Neutrophil (primary cell): ENCODE data around the gene CDKL5.

ENCODE experiments used
- H3K27ac ChIP-seq: fragments of 200-600 bp; sonication (generic); 2 replicates; pipeline ENCODE4 v1.5.1; 2016; ENCODE audit warnings: mild to moderate bottlenecking, moderate library complexity
- H3K27me3 ChIP-seq: fragments of 200-600 bp; sonication (generic); 2 replicates; pipeline ENCODE4 v1.6.0; 2016; ENCODE audit warnings: mild to moderate bottlenecking
- H3K36me3 ChIP-seq: fragments of 200-600 bp; sonication (generic); 2 replicates; pipeline ENCODE4 v1.5.1; 2017
- H3K4me1 ChIP-seq, 2 experiments: fragments of 200-600 bp in 1 of 2; sonication (generic) in 1 of 2; 1 replicate in 1 of 2; 2 replicates in 1 of 2; pipeline versions ENCODE4 v1.5.1 to v1.6.1; 2013 to 2016; ENCODE audit warnings: low read depth in 1 of 2, low read length in 1 of 2, mild to moderate bottlenecking in 1 of 2, moderate library complexity in 1 of 2; ENCODE audit not compliant: control insufficient read depth in 1 of 2, insufficient read depth in 1 of 2
- H3K4me3 ChIP-seq, 2 experiments: fragments of 200-600 bp in 1 of 2; sonication (generic) in 1 of 2; 1 replicate in 1 of 2; 2 replicates in 1 of 2; pipeline ENCODE4 v1.5.1; 2013 to 2016; ENCODE audit warnings: low read depth in 1 of 2, low read length in 1 of 2, mild to moderate bottlenecking in 1 of 2, moderate library complexity in 1 of 2
- H3K9me3 ChIP-seq: fragments of 200-600 bp; sonication (generic); 2 replicates; pipeline ENCODE4 v1.5.1; 2016
- CTCF ChIP-seq: fragments of 200-600 bp; sonication (generic); IDR thresholded peaks from 2 replicates; pipeline ENCODE4 v1.5.1; 2016; ENCODE audit warnings: antibody characterized with exemption

CDKL5 gene

DNA sequence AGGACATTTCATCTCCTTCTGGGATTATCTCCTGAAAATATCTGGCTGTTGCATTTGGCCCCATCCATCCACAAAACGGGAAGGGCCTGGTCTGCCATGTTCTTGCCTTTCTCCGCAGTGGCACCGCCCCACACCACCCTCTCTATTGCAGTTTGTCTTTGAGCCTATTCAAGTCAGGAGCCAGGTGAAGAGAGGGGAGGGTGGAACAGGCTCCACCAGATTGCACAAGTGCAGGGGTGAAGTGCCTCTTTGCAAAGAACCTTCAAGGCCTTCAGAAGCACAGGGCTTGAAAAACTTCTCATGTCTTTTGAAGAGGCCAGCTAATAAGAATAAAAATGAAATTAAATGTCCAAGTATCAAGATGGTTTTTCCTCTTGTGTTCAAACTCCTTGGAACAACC, 217.8 kb downstream of the CDKL5 start:
- no peak for TF ChIP-seq CTCF
- Histone ChIP-seq H3K4me1 (peaks cover 5 to 6% of the 10 kb centered on the region in 2 experiments), H3K4me3 (no peak overlapping the region)

GRCh38 chrX:18643853-18644252, 218.4 kb downstream of the CDKL5 start:
- H3K36me3 ChIP-seq: no peaks in the 10 kb centered on the region
- H3K4me1 ChIP-seq: peaks cover 5 to 6% of the 10 kb centered on the region in 2 experiments
- no peak overlapping the region for H3K4me3 ChIP-seq
- no peak overlapping the region for H3K27ac ChIP-seq
- TF ChIP-seq CTCF: no peak
- no peaks in the 10 kb centered on the region for H3K9me3 ChIP-seq
- H3K27me3 ChIP-seq: no peaks in the 10 kb centered on the region

More for the DNA sequence above, 217.8 kb downstream of the CDKL5 start:
- H3K27me3 ChIP-seq: no peaks in the 10 kb centered on the region
- no peaks in the 10 kb centered on the region for H3K9me3 ChIP-seq
- H3K27ac ChIP-seq: no peak overlapping the region
- no peaks in the 10 kb centered on the region for H3K36me3 ChIP-seq

DNA sequence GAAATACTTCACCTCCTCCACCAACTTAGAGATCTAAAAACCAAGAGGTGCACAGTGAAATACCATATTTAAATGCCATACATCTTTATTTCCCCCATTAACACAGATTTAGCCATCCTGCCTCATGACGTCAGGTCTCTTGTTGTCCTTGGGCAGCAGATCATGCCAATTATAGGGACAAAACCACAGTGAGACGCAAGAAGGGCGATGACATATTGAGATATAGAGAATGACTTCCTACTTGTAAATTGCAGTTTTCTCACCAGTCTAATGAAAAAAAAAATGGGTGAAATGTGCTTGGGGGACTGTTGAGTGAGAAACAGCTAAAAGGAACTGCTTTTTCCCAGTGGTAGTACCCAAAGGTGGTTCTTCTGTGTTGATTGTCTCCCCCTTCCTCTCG, 222.2 kb downstream of the CDKL5 start:
- H3K27ac ChIP-seq: no peak overlapping the region
- peaks cover 14 to 17% of the 10 kb centered on the region in 2 experiments for H3K4me1 ChIP-seq
- no peak for TF ChIP-seq CTCF
- no peaks in the 10 kb centered on the region for H3K36me3 ChIP-seq
- H3K27me3 ChIP-seq: no peaks in the 10 kb centered on the region
- no peaks in the 10 kb centered on the region for H3K9me3 ChIP-seq
- H3K4me3 ChIP-seq: no peak overlapping the region

DNA sequence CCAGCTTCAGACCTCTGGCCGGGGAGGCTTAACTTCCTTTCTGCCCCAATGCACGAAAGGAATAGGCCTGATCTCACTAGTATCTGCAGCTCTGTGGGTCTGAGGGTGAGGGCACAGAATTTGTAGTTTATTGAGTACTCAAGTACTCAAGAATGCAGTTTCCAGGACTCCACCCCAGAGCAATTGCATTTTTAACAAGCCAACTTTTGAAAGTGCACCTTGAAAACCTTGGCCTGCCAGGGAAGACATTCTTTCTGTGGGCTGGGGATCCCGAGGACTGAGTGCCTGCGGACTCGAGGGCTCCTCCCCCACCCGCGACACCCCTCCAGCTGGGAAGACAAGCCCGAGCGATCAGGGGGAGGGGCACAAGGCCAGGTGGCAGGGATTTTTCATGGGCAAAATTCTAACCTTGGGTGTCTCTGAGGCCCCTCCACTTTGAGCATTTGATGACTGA, 224.1 kb downstream of the CDKL5 start:
- no peak overlapping the region for H3K27ac ChIP-seq

GRCh38 chrX:18650662-18651061, 225.3 kb downstream of the CDKL5 start:
- Histone ChIP-seq H3K36me3 (no peaks in the 10 kb centered on the region), H3K27me3 (no peaks in the 10 kb centered on the region), H3K27ac (no peak overlapping the region), H3K4me3 (no peak overlapping the region), H3K9me3 (no peaks in the 10 kb centered on the region), H3K4me1 (peaks cover 14 to 17% of the 10 kb centered on the region in 2 experiments)
- no peak for TF ChIP-seq CTCF

More for the DNA sequence above, 224.1 kb downstream of the CDKL5 start:
- TF ChIP-seq CTCF: no peak
- H3K9me3 ChIP-seq: no peaks in the 10 kb centered on the region
- no peak overlapping the region for H3K4me3 ChIP-seq
- no peaks in the 10 kb centered on the region for H3K27me3 ChIP-seq
- H3K36me3 ChIP-seq: no peaks in the 10 kb centered on the region
- H3K4me1 ChIP-seq: peaks cover 14 to 17% of the 10 kb centered on the region in 2 experiments

- Histone ChIP-seq H3K4me3 (no peak overlapping the region), H3K4me1 (peaks cover 13 to 15% of the 10 kb centered on the region in 2 experiments), H3K27ac (no peak overlapping the region), H3K9me3 (no peaks in the 10 kb centered on the region), H3K27me3 (no peaks in the 10 kb centered on the region), H3K36me3 (no peaks in the 10 kb centered on the region)
- no peak for TF ChIP-seq CTCF
Measured at GRCh38 chrX:18652636-18653035, 227.2 kb downstream of the CDKL5 start.
